IPS DF 4.7 (cell line): Measurements from ENCODE around the gene KATNB1.
A peak's percentile ranks its signal among the peaks of the same experiment; 100 is the strongest.

Experiments
- DNase-seq: peaks from one replicate; pipeline ENCODE4 v3.0.0-alpha.2; 2013; ENCODE audit warnings: low spot score; ENCODE audit errors: extremely low read depth

Gene KATNB1, protein sequence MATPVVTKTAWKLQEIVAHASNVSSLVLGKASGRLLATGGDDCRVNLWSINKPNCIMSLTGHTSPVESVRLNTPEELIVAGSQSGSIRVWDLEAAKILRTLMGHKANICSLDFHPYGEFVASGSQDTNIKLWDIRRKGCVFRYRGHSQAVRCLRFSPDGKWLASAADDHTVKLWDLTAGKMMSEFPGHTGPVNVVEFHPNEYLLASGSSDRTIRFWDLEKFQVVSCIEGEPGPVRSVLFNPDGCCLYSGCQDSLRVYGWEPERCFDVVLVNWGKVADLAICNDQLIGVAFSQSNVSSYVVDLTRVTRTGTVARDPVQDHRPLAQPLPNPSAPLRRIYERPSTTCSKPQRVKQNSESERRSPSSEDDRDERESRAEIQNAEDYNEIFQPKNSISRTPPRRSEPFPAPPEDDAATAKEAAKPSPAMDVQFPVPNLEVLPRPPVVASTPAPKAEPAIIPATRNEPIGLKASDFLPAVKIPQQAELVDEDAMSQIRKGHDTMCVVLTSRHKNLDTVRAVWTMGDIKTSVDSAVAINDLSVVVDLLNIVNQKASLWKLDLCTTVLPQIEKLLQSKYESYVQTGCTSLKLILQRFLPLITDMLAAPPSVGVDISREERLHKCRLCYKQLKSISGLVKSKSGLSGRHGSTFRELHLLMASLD

GRCh38 chr16:57735755-57736418 lies at the start of gene KATNB1:
Gene KATNB1, plus strand, starts transcription at chr16:57735770. Its CDS starts 1,474 bp downstream, at chr16:57737244.
- DNase-seq, result no peak

- no peak for DNase-seq
Observed at GRCh38 chr16:57686577-57686976, 49.0 kb upstream of the KATNB1 start.

DNA sequence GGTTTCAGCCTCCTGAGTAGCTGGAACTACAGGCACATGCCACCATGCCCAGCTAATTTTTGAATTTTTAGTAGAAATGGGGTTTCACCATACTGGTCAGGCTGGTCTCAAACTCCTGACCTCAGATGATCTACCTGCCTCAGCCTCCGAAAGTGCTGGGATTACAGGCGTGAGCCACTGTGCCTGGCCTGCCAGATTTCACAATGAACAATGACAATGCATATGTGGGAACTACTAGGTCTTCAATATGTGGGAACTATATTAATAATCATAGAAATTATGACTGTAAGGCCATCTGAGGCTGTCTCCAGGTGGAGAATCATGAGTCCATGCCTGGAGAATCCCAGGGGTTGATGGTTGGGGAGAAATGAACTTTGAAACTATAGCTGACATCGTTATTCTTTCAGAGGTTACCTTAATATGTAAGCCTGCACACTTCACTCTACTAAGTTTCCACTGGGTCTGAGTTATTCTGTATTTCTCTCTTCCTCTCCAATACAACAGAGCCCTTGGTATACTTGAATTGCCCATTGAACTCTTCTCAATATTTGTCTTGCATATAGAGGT lies 48.1 kb upstream of the KATNB1 start:
- DNase-seq, result no peak

DNA sequence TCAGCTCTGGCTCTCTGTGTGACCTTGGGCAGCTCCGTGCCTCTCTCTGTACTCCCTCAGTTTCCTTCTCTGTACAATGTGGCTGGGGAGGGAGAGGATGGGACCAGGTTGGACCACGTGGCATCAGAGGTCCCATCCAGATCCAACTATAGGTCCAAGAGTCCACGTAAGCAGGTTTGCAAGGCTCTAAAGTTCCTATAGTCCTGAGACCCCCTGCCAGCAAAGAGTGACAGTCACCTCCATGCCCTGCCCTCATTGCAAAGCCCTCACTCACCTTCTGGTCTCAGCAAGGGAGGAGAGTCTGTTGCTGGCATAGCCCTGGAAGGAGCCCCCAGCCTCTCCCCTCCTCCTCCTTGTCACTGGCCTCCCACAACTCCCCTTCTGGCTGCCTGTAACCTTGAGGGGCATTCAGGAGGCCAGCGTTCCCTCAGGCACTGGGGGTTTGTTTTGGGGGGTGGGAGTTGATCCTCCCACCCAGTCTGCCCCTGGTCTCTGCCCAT lies 47.0 kb upstream of the KATNB1 start:
- DNase-seq, result no peak

DNA sequence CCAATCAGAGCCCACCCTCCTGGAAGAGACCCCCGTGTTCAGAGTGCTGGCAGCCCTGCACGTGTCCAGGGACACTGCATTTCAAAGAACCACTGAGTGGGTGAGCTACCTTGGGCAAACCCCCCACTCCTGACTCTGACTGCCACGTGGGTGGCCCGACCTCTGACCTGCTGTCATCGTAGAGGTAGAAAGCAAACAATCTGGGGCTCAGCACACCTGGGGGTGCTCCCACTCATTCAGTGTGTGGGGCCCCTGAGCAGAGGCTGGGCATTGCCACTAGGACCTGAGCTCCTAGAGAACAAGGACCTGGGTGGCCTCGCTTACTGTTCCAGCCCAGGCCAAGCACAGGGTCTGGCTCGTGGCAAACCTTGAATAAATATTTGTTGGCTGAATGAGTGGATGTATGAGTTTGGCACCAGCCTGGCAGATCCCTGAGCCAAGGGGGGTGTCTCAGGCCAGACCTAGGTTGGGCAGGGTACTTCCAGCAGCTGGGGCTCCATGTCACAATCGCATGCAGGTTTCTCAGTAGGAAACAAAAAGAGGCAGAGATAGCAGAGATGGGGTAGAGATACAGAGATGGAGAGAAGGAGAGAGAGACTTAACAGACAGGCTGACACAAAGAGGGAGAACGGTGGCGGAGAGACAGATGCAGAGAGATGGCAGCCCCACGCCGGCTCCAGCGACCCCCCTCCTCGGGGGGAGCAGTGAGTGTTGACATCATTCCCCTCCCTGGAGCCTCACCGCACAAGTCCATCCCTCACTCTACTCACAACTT lies 46.4 kb upstream of the KATNB1 start:
- no peak for DNase-seq

GRCh38 chr16:57689762-57690558 lies 45.6 kb upstream of the KATNB1 start:
- DNase-seq, result no peak

DNA sequence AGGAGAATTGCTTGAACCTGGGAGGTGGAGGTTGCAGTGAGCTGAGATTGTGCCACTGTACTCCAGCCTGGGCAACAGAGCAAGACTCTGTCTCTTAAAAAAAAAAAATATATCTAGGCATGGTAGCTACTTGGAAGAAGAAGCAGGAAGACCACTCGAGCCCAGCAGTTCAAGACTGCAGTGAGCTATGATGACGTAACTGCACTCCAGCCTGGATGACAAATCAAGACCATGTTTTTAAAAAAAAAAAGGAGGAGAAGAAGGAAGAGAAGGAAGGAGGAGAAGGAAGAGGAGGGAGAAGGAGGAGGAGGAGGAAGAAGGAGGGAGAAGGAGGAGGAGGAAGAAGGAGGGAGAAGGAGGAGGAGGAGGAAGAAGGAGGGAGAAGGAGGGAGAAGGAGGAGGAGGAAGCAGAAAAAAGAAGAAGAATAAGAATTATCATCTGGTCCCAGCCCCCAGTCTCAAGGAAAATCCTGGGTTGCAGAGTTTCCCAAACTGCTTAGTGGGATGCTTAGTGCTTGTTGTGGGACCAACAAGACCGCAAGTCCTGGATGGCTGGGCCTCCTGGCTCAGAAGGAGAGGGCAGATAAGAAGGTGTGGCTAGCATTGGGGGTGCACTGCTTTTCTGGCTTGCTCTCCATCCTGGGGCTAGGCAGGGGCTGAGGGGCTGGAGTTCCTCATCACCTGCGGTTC lies 44.6 kb upstream of the KATNB1 start:
- no peak for DNase-seq

DNA sequence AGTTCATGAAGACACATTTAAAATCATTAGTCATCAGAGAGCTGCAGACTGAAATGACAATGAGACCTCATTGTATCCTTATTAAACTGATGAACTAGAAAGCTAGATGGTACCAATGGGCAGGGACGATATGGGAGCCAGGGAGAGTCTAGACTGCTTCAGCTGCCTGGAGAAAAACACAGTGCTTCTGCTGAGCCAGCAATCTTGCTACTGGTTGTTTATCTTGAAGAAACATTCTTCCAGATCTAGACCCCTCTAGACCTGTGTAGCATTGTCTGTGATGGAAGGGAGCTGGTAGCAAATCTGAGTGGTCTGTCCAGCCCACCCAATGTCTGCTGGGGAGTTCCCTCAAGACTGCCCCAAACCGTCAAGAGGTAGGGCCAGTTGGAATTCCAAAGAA lies 42.9 kb upstream of the KATNB1 start:
- DNase-seq, result no peak

DNA sequence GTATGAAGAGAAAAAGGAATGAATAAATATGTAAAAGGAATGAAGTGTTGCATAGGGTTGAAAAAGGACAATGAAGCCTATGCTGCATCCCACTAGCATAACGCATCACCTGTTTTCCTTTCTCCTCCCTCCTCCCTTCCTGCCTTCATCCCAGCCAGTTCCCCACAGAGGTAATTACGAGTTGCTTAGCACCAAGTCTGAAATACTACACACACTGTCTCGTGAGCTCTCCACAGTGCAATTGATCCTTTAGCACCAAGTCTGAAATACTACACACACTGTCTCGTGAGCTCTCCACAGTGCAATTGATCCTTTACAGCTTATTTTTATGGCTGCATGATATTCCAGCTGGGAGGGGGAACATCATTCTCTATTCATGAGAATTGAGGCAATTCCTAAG lies 42.0 kb upstream of the KATNB1 start:
- DNase-seq, result no peak

DNA sequence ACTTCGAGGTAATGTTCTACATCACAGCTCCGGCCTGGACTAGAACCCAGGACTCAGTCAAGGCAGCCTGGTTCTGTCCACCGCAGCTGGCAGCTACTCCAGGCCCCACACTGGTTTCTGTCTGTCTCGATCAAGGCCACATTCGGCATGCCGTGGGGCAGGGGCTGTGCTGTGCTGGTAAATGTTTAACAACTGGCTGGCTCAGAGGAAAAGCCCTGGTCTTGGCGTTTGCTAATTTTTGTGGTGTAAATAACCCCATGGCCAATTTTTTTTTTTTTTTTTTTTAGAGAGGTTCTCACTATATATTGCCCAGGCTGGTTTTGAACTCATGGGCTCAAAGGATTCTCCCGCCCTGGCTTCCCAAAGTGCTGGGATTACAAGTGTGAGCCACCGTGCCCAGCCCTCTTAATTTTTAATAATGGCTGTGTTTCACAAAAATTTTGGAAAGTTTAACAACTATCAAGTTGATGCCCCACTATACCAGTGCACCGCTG lies 41.3 kb upstream of the KATNB1 start:
- no peak for DNase-seq

DNA sequence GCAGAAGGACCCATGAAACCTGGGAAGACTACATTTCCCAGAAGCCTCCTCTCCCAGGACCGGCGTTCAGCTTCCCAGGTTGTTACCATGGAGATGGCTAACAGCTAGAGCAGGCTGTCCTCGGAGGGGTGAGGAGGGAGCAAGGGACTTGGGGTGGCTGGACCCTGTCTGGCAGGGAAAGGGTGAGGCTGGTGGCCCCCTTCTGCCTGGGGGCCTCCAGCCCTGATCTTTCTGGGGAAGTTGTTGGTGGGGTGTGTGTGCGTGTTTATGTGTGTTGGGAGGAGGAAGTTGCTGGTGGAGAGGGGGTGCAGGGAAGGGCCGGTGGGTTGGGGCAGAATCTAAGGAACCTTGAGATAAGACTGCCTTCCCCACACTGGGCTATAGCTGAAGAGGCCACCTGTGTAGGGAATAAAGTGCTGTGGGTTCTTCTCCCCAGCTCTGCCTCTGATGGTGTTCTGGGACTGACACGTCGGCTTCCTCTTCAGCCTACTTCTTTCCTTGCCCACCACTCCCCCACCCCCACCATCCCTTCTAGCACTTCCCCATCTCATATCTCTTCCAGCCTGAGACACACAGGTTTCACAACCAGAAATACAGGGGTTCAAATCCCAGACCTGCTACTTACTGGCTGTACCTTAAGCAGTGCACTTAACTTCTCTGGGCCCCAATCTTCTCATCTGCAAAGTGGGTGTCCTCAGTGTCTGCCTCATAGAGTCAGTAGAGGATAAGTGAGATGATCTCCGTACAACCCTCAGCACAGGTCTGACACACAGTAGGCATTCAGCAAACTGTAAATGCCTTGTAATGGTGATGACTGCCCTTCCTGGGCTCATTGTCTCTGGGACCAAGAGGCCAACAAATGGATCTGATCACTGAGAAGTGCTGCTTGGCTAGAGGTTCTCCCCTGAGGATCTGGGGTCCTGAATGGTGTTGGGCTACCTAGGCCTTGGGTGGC lies 40.6 kb upstream of the KATNB1 start, which contains the start of gene DRC7:
TSS of gene DRC7 (plus strand) at position 82 of the 955 bp plus-strand sequence. CDS start 3,144 bp downstream, outside the sequence.
- DNase-seq, result peak; percentile 36

DNA sequence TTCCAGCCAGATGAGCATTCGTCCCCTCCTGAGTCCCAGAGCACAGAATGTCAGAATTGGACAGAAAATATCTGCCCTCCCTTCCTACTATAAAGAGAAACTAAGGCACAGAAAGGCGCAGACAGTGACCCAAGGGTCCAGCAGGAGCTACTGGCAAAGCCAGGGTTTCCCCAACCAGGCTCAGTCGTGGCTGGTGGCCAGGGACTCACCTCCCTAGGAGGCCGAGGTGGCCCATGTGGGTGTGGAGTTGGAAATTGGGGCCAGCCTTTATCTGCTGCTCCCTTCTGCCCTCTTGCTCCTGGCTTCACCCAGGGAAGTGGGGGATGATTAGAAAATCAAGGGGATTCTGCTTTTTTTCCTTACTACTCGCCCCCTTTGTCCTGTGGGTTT lies 39.9 kb upstream of the KATNB1 start:
- DNase-seq, result no peak

DNA sequence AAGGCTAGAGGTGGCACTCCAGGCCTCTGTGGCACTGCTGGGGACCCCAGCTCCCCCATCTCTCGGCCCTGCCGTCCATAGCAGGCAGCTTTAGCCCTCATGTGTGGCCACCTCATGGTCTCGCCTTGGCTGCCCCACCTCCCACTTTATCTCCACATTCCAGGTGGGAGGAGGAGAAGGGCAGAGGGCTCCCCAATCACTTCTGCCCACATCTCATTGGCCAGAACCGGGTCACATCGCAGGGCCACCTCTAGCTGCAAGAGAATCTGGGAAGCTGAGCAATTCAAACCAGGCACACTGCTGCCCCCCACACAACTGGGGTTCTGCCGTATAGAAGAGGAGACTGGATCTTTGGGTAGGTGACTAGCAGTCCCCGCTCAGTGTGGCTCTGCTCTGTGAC lies 39.3 kb upstream of the KATNB1 start:
- no peak for DNase-seq

- no peak for DNase-seq
Observed at GRCh38 chr16:57697896-57698537, 37.6 kb upstream of the KATNB1 start.

DNA sequence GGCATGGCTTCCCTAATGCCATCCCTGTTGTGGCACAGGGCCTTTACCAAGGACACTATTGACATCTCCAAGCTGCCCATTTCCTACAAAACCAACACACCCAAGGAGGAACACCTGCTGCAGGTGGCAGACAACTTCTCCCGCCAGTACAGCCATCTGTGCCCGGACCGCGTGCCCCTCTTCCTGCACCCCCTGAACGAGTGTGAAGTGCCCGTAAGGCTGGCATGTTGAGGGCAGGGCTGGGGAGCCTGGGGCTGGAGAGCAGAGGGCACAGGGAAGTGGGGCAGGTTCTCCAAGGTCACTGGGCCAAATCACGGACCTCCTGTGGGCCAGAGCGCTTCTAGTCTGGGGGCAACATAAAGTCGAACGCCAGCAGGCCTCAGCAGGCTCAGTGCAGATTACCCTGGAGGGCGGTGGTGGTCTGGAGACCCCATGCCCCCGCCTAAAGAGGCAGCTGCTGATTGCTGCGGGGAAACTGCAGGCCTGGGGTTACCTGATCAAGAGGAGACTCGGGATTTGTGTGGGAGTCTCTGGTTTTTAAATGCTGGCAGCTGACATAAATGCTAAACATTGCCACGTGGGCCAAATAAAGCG lies 36.7 kb upstream of the KATNB1 start:
- no peak for DNase-seq

DNA sequence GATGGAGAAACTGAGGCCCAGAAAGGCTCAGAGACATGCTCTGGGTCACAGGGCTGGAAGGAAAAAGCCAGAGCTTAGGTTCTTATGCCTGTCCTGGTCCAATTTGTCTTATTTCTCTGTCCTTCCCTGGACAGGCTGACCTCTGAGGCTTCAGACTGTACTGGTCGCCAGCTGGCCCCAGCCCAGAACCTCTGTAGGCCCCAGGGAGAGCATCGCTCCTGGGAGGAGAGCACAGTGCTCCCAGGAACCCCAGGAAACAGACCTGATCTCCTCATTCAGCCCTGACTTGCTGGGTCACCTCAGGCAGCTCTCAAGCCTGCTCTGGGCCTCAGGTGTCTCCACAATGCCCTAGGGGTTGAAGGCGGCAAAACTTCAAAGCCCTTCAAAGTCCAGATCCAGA lies 36.1 kb upstream of the KATNB1 start:
- no peak for DNase-seq

- no peak for DNase-seq
Observed at GRCh38 chr16:57699899-57700298, 35.7 kb upstream of the KATNB1 start.
